MM.1S (cell line): ENCODE measurements around the gene CDT1.

Experiments
- DNase-seq: peaks from one replicate; pipeline ENCODE4 v3.0.0-alpha.2; 2015
- H2AFZ ChIP-seq: fragments of 300-600 bp; sonication (generic); 2 replicates; pipeline ENCODE4 v1.6.0; 2016; ENCODE audit warnings: antibody characterized with exemption, low read length
- H3F3A ChIP-seq: fragments of 300-600 bp; sonication (generic); 2 replicates; pipeline ENCODE4 v1.6.1; 2016; ENCODE audit warnings: mild to moderate bottlenecking, antibody characterized with exemption, low read length, moderate library complexity, mixed read lengths; ENCODE audit not compliant: insufficient read depth
- H3K27ac ChIP-seq: fragments of 300-600 bp; sonication (generic); 2 replicates; pipeline ENCODE4 v1.5.1; 2016; ENCODE audit warnings: mild to moderate bottlenecking, low read length
- H3K27me3 ChIP-seq: fragments of 300-600 bp; sonication (generic); replicated peaks from 2 replicates; pipeline ENCODE4 v1.6.0; 2016; ENCODE audit warnings: low read length; ENCODE audit not compliant: insufficient read depth
- H3K36me3 ChIP-seq: fragments of 300-600 bp; sonication (generic); replicated peaks from 2 replicates; pipeline ENCODE4 v1.6.1; 2016; ENCODE audit warnings: mild to moderate bottlenecking, low read length, mixed read lengths; ENCODE audit not compliant: insufficient read depth
- H3K4me1 ChIP-seq: fragments of 300-600 bp; sonication (generic); 2 replicates; pipeline ENCODE4 v1.6.1; 2016; ENCODE audit warnings: low read length, mixed read lengths
- H3K4me2 ChIP-seq: fragments of 300-600 bp; sonication (generic); 2 replicates; pipeline ENCODE4 v1.6.0; 2016; ENCODE audit warnings: low read depth, low read length
- H3K4me3 ChIP-seq: fragments of 300-600 bp; sonication (generic); 2 replicates; pipeline ENCODE4 v1.5.1; 2016; ENCODE audit warnings: low read length, mixed read lengths
- H3K79me2 ChIP-seq: fragments of 300-600 bp; sonication (generic); 2 replicates; pipeline ENCODE4 v1.6.1; 2016; ENCODE audit warnings: mixed run types, low read length, mixed read lengths
- H3K9ac ChIP-seq: fragments of 300-600 bp; sonication (generic); 2 replicates; pipeline ENCODE4 v1.6.1; 2016; ENCODE audit warnings: low read length, mixed read lengths
- H3K9me2 ChIP-seq: fragments of 300-600 bp; sonication (generic); replicated peaks from 2 replicates; pipeline ENCODE4 v1.6.1; 2016; ENCODE audit warnings: mild to moderate bottlenecking, low read length, mixed read lengths; ENCODE audit not compliant: insufficient read depth
- H3K9me3 ChIP-seq: fragments of 300-600 bp; sonication (generic); replicated peaks from 2 replicates; pipeline ENCODE4 v1.6.1; 2016; ENCODE audit warnings: mild to moderate bottlenecking, low read length, mixed read lengths; ENCODE audit not compliant: insufficient read depth
- H4K20me1 ChIP-seq: fragments of 300-600 bp; sonication (generic); 2 replicates; pipeline ENCODE4 v1.6.1; 2016; ENCODE audit warnings: mild to moderate bottlenecking, low read length, moderate library complexity, mixed read lengths; ENCODE audit not compliant: insufficient read depth
- EZH2 ChIP-seq: fragments of 300-600 bp; sonication (generic); optimal IDR thresholded peaks from 2 replicates; pipeline ENCODE3; 2017; ENCODE audit warnings: low read depth, mild to moderate bottlenecking, antibody characterized with exemption, low read length, mixed read lengths
- EZH2phosphoT487 ChIP-seq: fragments of 300-600 bp; sonication (generic); IDR thresholded peaks from 2 replicates; pipeline ENCODE4 v1.6.1; 2018; ENCODE audit warnings: antibody characterized with exemption, low read length
- TF ChIP-seq, protein P1 (sequence below): fragments of 300-600 bp; sonication (generic); IDR thresholded peaks from 2 replicates; pipeline ENCODE4 v1.5.1; 2016; ENCODE audit warnings: antibody characterized with exemption, low read length, mixed read lengths

CDT1 gene

GRCh38 chr16:88798073-88798472 lies 5.5 kb upstream of the CDT1 start:
- Histone ChIP-seq H3K4me1 (no peaks in the 10 kb centered on the region), H3F3A (no peaks in the 10 kb centered on the region), H4K20me1 (no peaks in the 10 kb centered on the region), H3K9me2 (no peaks in the 10 kb centered on the region), H2AFZ (no peak overlapping the region), H3K4me3 (no peak overlapping the region), H3K36me3 (no peaks in the 10 kb centered on the region), H3K27me3 (no peaks in the 10 kb centered on the region), H3K9me3 (no peaks in the 10 kb centered on the region), H3K9ac (no peak overlapping the region), H3K4me2 (no peak overlapping the region), H3K79me2 (no peaks in the 10 kb centered on the region), H3K27ac (no peak overlapping the region)
- DNase-seq, result no peak
- TF ChIP-seq EZH2 (no peak), EZH2phosphoT487 (no peak)
- TF ChIP-seq, protein P1, sequence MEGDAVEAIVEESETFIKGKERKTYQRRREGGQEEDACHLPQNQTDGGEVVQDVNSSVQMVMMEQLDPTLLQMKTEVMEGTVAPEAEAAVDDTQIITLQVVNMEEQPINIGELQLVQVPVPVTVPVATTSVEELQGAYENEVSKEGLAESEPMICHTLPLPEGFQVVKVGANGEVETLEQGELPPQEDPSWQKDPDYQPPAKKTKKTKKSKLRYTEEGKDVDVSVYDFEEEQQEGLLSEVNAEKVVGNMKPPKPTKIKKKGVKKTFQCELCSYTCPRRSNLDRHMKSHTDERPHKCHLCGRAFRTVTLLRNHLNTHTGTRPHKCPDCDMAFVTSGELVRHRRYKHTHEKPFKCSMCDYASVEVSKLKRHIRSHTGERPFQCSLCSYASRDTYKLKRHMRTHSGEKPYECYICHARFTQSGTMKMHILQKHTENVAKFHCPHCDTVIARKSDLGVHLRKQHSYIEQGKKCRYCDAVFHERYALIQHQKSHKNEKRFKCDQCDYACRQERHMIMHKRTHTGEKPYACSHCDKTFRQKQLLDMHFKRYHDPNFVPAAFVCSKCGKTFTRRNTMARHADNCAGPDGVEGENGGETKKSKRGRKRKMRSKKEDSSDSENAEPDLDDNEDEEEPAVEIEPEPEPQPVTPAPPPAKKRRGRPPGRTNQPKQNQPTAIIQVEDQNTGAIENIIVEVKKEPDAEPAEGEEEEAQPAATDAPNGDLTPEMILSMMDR, result no peak

DNA sequence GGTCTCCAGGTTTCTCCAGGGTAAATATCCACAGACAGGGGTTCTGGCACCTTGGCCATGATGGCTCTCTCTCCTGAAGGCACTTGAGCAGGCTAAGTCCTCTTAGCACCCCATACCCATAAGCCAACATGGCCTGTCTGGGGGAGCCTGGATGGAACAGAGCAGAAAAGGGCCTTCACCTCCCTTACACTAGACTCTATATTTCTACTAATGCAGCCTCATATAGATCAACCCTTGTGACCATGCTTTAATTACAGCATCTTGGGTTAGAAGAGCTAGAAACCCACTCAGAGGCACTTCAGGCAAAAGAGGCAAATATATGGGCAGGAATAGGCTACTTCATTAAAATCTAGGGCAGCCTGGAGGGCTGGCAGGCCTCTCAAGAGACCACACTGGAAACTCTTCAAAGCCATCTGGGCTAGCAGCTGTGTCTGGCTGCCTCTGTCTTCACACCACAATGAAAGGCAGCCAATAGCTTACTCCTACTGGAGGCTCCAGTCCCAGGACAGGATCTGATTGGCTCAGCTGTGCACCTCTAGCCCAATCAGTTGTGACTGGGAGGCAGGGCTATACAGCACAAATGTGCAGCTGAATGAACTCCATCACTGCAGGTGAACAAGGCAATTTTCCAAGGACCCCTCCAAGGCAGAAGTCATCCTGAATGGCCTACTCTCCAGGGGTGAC lies 4.7 kb upstream of the CDT1 start:
- Histone ChIP-seq H3K4me2 (no peak overlapping the region), H3K9me3 (no peaks in the 10 kb centered on the region), H3K79me2 (no peaks in the 10 kb centered on the region), H3K27me3 (no peaks in the 10 kb centered on the region), H3K9me2 (no peaks in the 10 kb centered on the region), H4K20me1 (no peaks in the 10 kb centered on the region), H3F3A (no peaks in the 10 kb centered on the region), H3K36me3 (no peaks in the 10 kb centered on the region), H3K4me1 (no peaks in the 10 kb centered on the region), H3K9ac (no peak overlapping the region), H3K27ac (no peak overlapping the region), H3K4me3 (no peak overlapping the region), H2AFZ (no peak overlapping the region)
- no peak for DNase-seq
- TF ChIP-seq EZH2phosphoT487, result no peak
- no peak for TF ChIP-seq EZH2
- TF ChIP-seq, protein P1, result no peak

DNA sequence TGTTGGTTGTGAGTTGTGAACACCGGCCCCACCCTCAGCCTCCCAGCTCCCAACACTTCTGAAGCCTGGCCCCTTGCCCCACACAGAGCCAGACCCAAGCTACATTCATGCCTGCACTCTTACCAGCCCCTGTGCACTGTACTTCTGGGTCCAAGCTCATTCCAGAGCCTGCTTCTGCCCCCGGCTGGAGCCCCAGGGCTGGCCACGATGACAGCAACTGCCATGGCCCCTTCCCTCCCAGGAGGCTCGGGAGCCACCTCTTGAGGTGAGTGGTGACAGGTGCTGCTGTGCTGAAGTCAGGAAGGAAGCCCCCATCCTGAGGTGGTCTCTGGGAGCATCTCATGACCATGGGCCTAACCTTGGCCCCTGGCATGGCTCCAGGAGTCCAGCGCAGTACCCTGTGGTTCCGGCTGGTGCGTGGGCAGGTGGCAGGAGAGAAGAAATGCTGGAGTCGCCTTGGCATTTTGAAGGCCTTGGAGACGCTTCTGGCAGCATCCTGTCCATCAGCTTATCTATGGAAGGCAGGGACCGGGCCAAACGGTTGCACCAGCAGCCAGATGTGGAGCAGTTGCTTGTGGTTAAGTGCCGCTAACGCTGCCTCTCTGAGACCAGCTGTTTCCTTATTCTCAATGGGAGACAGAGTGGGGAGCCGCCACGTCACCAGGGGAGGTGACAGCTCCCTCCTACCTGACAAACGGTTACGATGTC lies 3.9 kb upstream of the CDT1 start:
- no peaks in the 10 kb centered on the region for H3K4me1 ChIP-seq
- H3K4me2 ChIP-seq, result no peak overlapping the region
- H4K20me1 ChIP-seq, result no peaks in the 10 kb centered on the region
- H3K9me2 ChIP-seq, result no peaks in the 10 kb centered on the region
- H3K27ac ChIP-seq, result no peak overlapping the region
- TF ChIP-seq EZH2phosphoT487 (no peak), EZH2 (no peak)
- TF ChIP-seq, protein P1, result no peak
- peak; percentile 63 for DNase-seq
- no peaks in the 10 kb centered on the region for H3K27me3 ChIP-seq
- no peaks in the 10 kb centered on the region for H3K36me3 ChIP-seq
- no peak overlapping the region for H3K9ac ChIP-seq
- no peak overlapping the region for H3K4me3 ChIP-seq
- peaks cover 7% of the 10 kb centered on the region for H3K79me2 ChIP-seq
- H3F3A ChIP-seq, result no peaks in the 10 kb centered on the region
- H3K9me3 ChIP-seq, result no peaks in the 10 kb centered on the region
- H2AFZ ChIP-seq, result no peak overlapping the region
